ENCODE results near the gene MSANTD1.
"Not testable (repeated sequence)": the region's sequence is repeated elsewhere in the genome, so short reads cannot be mapped to it uniquely, and the experiment has no call there.

Gene MSANTD1

GRCh38 chr4:3299122-3299975 is 50.4 kb downstream of the MSANTD1 start:
- no peak overlapping the region for H3K18ac ChIP-seq (ENCODE audit: low read depth in 1 of 2, low read length in 2 of 2)
- H3K27me3 ChIP-seq (ENCODE audit: control insufficient read depth in 1 of 2, insufficient read depth in 1 of 2, low read length in 2 of 2) = no peaks in the 10 kb centered on the region
- H4K8ac ChIP-seq (ENCODE audit: low read length) = no peak overlapping the region
- H3K9ac ChIP-seq (ENCODE audit: low read length) = no peak overlapping the region
- no peak overlapping the region for H2BK15ac ChIP-seq (ENCODE audit: low read depth, poor library complexity, severe bottlenecking)
- peaks cover 9% of the 10 kb centered on the region for H3K9me3 ChIP-seq (ENCODE audit: control insufficient read depth, low read length)
- no peak overlapping the region for H3K14ac ChIP-seq (ENCODE audit: low read length in 2 of 2)
- H3K4me2 ChIP-seq (ENCODE audit: low read length, poor library complexity, severe bottlenecking) = no peak overlapping the region
- peaks cover 57% of the 10 kb centered on the region for H3K79me1 ChIP-seq (replicated peaks; ENCODE audit: low read length, poor library complexity, severe bottlenecking)
- no peak overlapping the region for H3K4ac ChIP-seq (ENCODE audit: low read depth in 1 of 2, low read length in 2 of 2)
- H3K4me1 ChIP-seq (ENCODE audit: control insufficient read depth, insufficient read depth, low read depth, low read length) = peaks cover 26% of the 10 kb centered on the region
- no peak overlapping the region for H2BK12ac ChIP-seq (ENCODE audit: low read length in 2 of 2)
- peaks cover 0 to 15% of the 10 kb centered on the region in 2 experiments for H3K36me3 ChIP-seq (ENCODE audit: control insufficient read depth in 1 of 2, insufficient read depth in 2 of 2, low read depth in 1 of 2, low read length in 2 of 2)
- H2AK5ac ChIP-seq (ENCODE audit: low read length, severe bottlenecking) = no peak overlapping the region
- no peak overlapping the region for H2BK120ac ChIP-seq (ENCODE audit: low read depth, low read length)
- no peak overlapping the region for H3K27ac ChIP-seq (ENCODE audit: low read length, poor library complexity, severe bottlenecking)
- H3K23ac ChIP-seq (ENCODE audit: low read length in 2 of 2) = no peak overlapping the region
- DNase-seq = no peak
- H2BK5ac ChIP-seq (ENCODE audit: low read depth, low read length, poor library complexity, severe bottlenecking) = no peak overlapping the region
- no peak overlapping the region for H2AFZ ChIP-seq (ENCODE audit: low read depth, low read length)
- no peak overlapping the region for H4K91ac ChIP-seq (ENCODE audit: low read length)
- no peak overlapping the region for H3K4me3 ChIP-seq (ENCODE audit: insufficient read depth in 1 of 2, low read depth in 1 of 2, low read length in 2 of 2)
- WGBS = 89% methylated on average over 8 of the region's 9 CpGs

- Histone ChIP-seq H3K18ac (ENCODE audit: low read depth in 1 of 2, low read length in 2 of 2) (no peak overlapping the region), H3K36me3 (ENCODE audit: control insufficient read depth in 1 of 2, insufficient read depth in 2 of 2, low read depth in 1 of 2, low read length in 2 of 2) (peaks cover 0 to 9% of the 10 kb centered on the region in 2 experiments), H2BK5ac (ENCODE audit: low read depth, low read length, poor library complexity, severe bottlenecking) (no peak overlapping the region), H3K23ac (ENCODE audit: low read length in 2 of 2) (no peak overlapping the region), H3K4me1 (ENCODE audit: control insufficient read depth, insufficient read depth, low read depth, low read length) (peaks cover 24% of the 10 kb centered on the region), H3K9ac (ENCODE audit: low read length) (no peak overlapping the region), H3K9me3 (ENCODE audit: control insufficient read depth, low read length) (peaks cover 9% of the 10 kb centered on the region), H3K27me3 (ENCODE audit: control insufficient read depth in 1 of 2, insufficient read depth in 1 of 2, low read length in 2 of 2) (no peaks in the 10 kb centered on the region), H2BK15ac (ENCODE audit: low read depth, poor library complexity, severe bottlenecking) (no peak overlapping the region), H3K4me2 (ENCODE audit: low read length, poor library complexity, severe bottlenecking) (no peak overlapping the region), H2AK5ac (ENCODE audit: low read length, severe bottlenecking) (no peak overlapping the region), H3K27ac (ENCODE audit: low read length, poor library complexity, severe bottlenecking) (no peak overlapping the region), H2BK12ac (ENCODE audit: low read length in 2 of 2) (no peak overlapping the region), H3K79me1 (replicated peaks; ENCODE audit: low read length, poor library complexity, severe bottlenecking) (peaks cover 54% of the 10 kb centered on the region), H3K4ac (ENCODE audit: low read depth in 1 of 2, low read length in 2 of 2) (no peak overlapping the region), H2AFZ (ENCODE audit: low read depth, low read length) (no peak overlapping the region), H4K8ac (ENCODE audit: low read length) (no peak overlapping the region), H3K14ac (ENCODE audit: low read length in 2 of 2) (no peak overlapping the region), H3K4me3 (ENCODE audit: insufficient read depth in 1 of 2, low read depth in 1 of 2, low read length in 2 of 2) (no peak overlapping the region), H2BK120ac (ENCODE audit: low read depth, low read length) (no peak overlapping the region), H4K91ac (ENCODE audit: low read length) (no peak overlapping the region)
- 83% methylated on average over 18 of the region's 19 CpGs for WGBS
- no peak for DNase-seq
These were observed 51.2 kb downstream of the MSANTD1 start for GRCh38 chr4:3299976-3300671.

- not testable (repeated sequence) for H3K14ac ChIP-seq (ENCODE audit: low read length in 2 of 2); H3K4me2 ChIP-seq (ENCODE audit: low read length, poor library complexity, severe bottlenecking); H3K27ac ChIP-seq (ENCODE audit: low read length, poor library complexity, severe bottlenecking); H3K36me3 ChIP-seq (ENCODE audit: control insufficient read depth in 1 of 2, insufficient read depth in 2 of 2, low read depth in 1 of 2, low read length in 2 of 2); H3K9me3 ChIP-seq (ENCODE audit: control insufficient read depth, low read length); DNase-seq; H3K18ac ChIP-seq (ENCODE audit: low read depth in 1 of 2, low read length in 2 of 2); H3K9ac ChIP-seq (ENCODE audit: low read length); H3K4ac ChIP-seq (ENCODE audit: low read depth in 1 of 2, low read length in 2 of 2); H2BK5ac ChIP-seq (ENCODE audit: low read depth, low read length, poor library complexity, severe bottlenecking); H3K4me3 ChIP-seq (ENCODE audit: insufficient read depth in 1 of 2, low read depth in 1 of 2, low read length in 2 of 2); H2BK12ac ChIP-seq (ENCODE audit: low read length in 2 of 2); H2AK5ac ChIP-seq (ENCODE audit: low read length, severe bottlenecking); H4K8ac ChIP-seq (ENCODE audit: low read length); H2BK15ac ChIP-seq (ENCODE audit: low read depth, poor library complexity, severe bottlenecking); H2AFZ ChIP-seq (ENCODE audit: low read depth, low read length); H3K27me3 ChIP-seq (ENCODE audit: control insufficient read depth in 1 of 2, insufficient read depth in 1 of 2, low read length in 2 of 2); H4K91ac ChIP-seq (ENCODE audit: low read length); H3K23ac ChIP-seq (ENCODE audit: low read length in 2 of 2); H2BK120ac ChIP-seq (ENCODE audit: low read depth, low read length)
- H3K79me1 ChIP-seq (replicated peaks; ENCODE audit: low read length, poor library complexity, severe bottlenecking) = peaks cover 54% of the 10 kb centered on the region
- 95% methylated on average over 15 of the region's 15 CpGs for WGBS
- peaks cover 30% of the 10 kb centered on the region for H3K4me1 ChIP-seq (ENCODE audit: control insufficient read depth, insufficient read depth, low read depth, low read length)
These were observed 51.9 kb downstream of the MSANTD1 start for GRCh38 chr4:3300882-3301281.

GRCh38 chr4:3301450-3302172 is 52.7 kb downstream of the MSANTD1 start:
- no peak overlapping the region for H4K91ac ChIP-seq (ENCODE audit: low read length)
- H2BK120ac ChIP-seq (ENCODE audit: low read depth, low read length) = no peak overlapping the region
- H3K4me1 ChIP-seq (ENCODE audit: control insufficient read depth, insufficient read depth, low read depth, low read length) = peaks cover 34% of the 10 kb centered on the region
- no peak overlapping the region for H3K4me2 ChIP-seq (ENCODE audit: low read length, poor library complexity, severe bottlenecking)
- H2BK15ac ChIP-seq (ENCODE audit: low read depth, poor library complexity, severe bottlenecking) = no peak overlapping the region
- WGBS = 95% methylated on average over 13 of the region's 15 CpGs
- H2AFZ ChIP-seq (ENCODE audit: low read depth, low read length) = no peak overlapping the region
- H4K8ac ChIP-seq (ENCODE audit: low read length) = no peak overlapping the region
- no peak overlapping the region for H2AK5ac ChIP-seq (ENCODE audit: low read length, severe bottlenecking)
- peaks cover 0 to 8% of the 10 kb centered on the region in 2 experiments for H3K36me3 ChIP-seq (ENCODE audit: control insufficient read depth in 1 of 2, insufficient read depth in 2 of 2, low read depth in 1 of 2, low read length in 2 of 2)
- H3K79me1 ChIP-seq (replicated peaks; ENCODE audit: low read length, poor library complexity, severe bottlenecking) = peaks cover 55% of the 10 kb centered on the region
- H3K4ac ChIP-seq (ENCODE audit: low read depth in 1 of 2, low read length in 2 of 2) = no peak overlapping the region
- no peak overlapping the region for H3K27ac ChIP-seq (ENCODE audit: low read length, poor library complexity, severe bottlenecking)
- H3K14ac ChIP-seq (ENCODE audit: low read length in 2 of 2) = no peak overlapping the region
- no peak for DNase-seq
- H2BK12ac ChIP-seq (ENCODE audit: low read length in 2 of 2) = no peak overlapping the region
- no peak overlapping the region for H2BK5ac ChIP-seq (ENCODE audit: low read depth, low read length, poor library complexity, severe bottlenecking)
- H3K9me3 ChIP-seq (ENCODE audit: control insufficient read depth, low read length) = peaks cover 9% of the 10 kb centered on the region
- no peak overlapping the region for H3K23ac ChIP-seq (ENCODE audit: low read length in 2 of 2)
- H3K18ac ChIP-seq (ENCODE audit: low read depth in 1 of 2, low read length in 2 of 2) = no peak overlapping the region
- no peak overlapping the region for H3K9ac ChIP-seq (ENCODE audit: low read length)
- H3K27me3 ChIP-seq (ENCODE audit: control insufficient read depth in 1 of 2, insufficient read depth in 1 of 2, low read length in 2 of 2) = no peaks in the 10 kb centered on the region
- no peak overlapping the region for H3K4me3 ChIP-seq (ENCODE audit: insufficient read depth in 1 of 2, low read depth in 1 of 2, low read length in 2 of 2)

All from mesenchymal stem cell (in vitro differentiated cells and primary cell).